Measurements from ENCODE around the gene SEPHS2.
"Not testable (repeated sequence)": the region's sequence is repeated elsewhere in the genome, so short reads cannot be mapped to it uniquely, and the experiment has no call there.

Gene SEPHS2

DNA sequence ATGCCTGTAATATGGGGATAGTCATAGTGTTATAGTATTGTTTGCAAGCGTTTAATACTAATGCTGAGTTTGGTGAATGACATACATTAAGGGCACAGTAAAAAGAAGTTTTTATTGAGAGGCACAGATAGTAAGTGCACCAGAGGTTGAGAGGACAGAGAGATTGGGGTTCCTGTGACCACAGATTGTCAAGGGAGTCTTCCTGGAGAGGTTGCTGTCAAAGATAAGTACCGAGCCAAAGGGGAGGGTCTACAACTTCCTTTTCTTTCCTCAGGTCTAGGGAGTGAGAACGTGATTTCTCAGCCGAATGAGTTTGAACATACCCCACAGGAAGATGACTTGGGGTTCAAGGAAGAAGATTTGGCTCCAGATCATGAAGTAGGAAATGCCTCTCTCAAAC lies 48.6 kb downstream of the SEPHS2 start:
- no peak for DNase-seq

DNA sequence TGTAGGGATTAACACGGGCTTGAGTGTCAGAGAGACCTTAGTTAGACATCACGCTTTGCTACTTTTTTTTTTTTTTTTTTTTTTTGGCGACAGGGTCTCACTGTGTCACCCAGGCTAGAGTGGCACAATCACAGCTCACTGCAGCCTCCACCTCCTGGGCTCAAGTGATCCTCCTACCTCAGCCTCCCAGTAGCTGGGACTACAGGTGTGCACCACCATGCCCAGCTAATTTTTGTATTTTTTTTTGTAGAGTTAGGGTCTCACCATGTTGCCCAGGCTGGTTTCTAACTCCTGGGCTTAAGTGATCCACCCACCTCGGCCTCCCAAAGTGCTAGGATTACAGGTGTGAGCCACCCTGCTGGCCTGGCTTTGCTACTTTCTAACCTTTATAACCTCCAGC lies 49.0 kb downstream of the SEPHS2 start:
- DNase-seq: not testable (repeated sequence)

DNA sequence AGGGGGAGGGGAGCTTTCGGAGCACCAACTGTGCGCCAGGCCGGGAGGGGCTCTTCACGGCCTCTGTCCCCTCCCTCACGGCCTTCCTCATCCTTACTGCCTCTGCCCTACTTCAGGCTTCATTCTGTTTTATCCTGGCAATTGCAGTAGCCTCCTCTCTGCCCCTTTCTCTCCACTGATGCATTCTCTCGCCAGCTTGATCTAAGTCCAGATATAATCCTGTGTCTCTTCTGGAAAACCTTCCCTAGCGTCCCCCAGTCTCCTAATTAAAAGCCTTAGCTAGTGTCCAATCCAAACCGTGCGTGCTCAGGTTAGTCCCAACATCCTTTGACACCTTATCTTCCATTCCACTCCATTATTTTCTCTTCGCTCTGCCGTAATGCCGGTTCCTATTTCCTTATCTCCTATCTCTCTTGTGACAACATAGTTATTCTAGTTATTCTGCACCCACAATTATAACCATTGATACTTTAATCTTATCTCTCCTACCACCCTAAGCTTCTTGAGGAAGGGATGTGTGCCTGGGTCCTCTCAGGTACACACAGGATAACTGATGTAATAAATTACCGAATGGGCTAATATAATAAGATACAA lies 49.6 kb downstream of the SEPHS2 start:
- DNase-seq: no peak

DNA sequence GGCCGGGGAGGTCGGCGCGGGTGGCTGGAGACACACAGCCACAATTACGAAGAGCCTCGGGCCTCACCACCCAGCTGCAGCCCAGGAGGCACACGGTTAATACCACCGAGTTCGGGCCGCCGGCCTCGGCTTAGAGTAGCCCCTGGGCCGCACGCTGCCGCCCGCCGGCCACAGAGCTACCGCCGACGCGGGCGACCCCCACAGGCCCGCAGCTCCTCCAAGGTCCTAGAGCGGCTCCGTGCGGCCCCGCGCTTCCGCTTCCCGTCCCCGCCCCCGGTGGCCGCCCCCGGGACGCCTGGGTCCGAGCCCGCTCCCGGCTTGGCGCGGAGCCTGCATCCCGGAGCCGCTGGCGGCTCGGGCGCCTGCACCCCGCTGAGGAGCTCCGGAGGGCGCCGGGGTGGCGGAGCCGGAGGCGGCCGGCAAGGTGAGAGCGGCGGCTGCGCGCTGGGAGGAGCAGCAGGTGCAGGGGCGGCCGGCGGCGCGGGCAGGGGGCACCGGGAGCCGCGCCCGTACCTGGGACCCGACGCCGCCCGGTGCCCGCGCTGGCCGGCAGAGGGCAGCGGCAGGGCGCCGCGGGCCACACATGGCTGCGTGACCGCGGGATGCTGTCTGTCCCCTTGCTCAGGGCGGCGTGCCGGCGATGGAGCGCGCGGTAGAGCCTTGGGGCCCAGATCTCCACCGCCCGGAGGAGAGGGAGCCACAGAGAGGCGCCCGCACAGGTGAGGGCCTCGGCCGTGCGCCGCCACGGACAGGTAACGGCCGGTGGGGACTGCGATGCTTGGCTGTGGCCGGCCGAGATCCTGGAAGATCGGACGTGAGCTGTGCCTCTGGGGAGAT lies 50.3 kb downstream of the SEPHS2 start, which contains the start of gene ZNF48:
Gene ZNF48, plus strand, starts transcription at position 266 of the 837 bp plus-strand sequence. Its CDS starts 375 bp downstream, at position 641.
- peak; percentile 67 for DNase-seq

DNA sequence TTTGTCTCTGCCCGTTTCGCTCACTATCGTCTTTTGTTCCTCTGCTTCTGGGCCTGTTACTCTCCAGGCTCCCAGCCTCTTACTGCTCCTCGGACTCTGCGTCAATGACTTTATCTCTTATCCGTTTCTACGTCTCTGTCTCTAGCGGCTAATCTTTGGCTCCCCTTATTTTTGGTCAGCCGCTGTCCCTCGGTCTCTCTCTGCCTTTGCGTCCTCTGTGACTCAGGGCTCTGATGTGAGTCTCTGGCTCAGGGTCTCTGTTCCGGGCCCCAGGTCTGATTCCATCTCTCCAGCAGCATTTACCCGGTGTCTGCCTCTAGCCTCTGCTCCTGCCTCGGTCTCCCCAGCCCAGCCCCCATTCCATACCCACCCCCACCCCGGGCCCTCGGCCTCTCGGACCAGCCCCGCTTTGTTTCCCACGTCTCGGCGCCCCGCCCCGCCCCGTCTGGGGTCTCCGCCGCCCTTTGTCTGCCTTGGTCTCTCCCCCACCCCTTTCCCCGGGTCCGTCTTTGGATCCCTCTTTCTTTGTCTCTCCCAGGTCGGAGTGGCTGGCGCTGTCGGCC lies 51.0 kb downstream of the SEPHS2 start:
- DNase-seq: no peak

All from CD4-positive, alpha-beta T cell treated with Interleukin-12 subunit alpha and Interleukin-12 subunit beta, for 1 hour (primary cell).